HG02642 (cell line): Measurements from ENCODE around the gene POLR2F.

ENCODE experiments used
- ATAC-seq: cut with Tn5 transposase; IDR thresholded peaks from one replicate; pipeline ENCODE4 v1.9.1; 2021; ENCODE audit warnings: mild to moderate bottlenecking; ENCODE audit not compliant: unreplicated experiment, poor library complexity

Gene POLR2F

DNA sequence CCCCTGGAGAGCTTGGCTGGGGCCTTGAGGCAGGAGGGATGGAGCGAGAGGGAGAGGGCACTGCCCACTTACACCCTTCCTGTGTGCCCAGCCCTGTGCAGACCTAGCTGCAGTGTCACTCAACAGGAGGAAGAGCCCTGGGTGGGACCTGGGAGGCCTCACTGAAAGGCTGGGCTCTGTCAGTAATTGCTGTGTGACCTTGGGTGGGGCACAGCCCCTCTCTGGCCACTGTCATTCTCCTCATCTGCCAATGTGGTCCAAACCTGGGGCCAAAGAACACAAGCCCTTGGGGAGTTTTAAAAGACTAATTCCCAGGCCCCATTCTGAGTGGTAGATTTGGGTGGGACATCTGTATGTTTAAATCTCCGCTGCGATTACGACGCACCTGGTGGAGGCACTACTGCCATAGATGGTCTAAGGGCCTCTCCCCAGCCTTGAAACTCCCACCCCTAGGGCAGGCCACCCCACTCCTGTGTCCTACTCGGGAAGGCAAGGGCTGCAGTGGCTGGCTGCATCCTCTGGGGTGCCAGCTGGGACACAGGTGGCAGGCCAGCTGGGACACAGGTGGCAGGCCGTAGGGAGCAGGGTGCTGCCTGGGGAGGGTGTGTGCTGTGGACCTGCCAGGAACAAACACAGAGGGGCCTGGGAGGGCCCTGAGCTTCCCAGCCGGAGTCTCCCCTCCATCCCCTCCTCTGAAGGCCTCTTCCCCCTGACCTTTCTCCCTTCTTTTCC is 43.2 kb downstream of the POLR2F start:
- no peak for ATAC-seq

DNA sequence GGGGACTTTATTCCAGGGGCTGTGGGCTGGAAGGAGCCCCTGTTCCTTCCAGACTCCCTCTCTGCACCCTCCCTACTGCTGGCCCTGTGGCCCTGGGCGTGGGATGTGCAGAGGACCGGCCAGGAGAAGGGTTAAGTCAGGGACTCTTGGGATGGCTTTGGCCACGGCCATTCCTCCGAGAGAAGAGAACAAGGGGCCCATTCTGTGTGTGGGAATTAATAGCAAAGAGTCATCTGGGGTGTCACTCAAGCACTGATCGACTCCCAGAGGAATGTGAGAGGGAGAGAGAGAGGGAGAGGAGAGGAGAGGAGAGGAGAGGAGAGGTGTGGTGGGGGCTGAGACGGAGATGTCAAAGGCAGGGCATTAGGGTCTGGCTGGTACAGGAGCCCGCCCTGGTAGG is 45.0 kb downstream of the POLR2F start:
- no peak for ATAC-seq

- ATAC-seq: no peak
Measured at GRCh38 chr22:37999236-37999635, 45.7 kb downstream of the POLR2F start.

DNA sequence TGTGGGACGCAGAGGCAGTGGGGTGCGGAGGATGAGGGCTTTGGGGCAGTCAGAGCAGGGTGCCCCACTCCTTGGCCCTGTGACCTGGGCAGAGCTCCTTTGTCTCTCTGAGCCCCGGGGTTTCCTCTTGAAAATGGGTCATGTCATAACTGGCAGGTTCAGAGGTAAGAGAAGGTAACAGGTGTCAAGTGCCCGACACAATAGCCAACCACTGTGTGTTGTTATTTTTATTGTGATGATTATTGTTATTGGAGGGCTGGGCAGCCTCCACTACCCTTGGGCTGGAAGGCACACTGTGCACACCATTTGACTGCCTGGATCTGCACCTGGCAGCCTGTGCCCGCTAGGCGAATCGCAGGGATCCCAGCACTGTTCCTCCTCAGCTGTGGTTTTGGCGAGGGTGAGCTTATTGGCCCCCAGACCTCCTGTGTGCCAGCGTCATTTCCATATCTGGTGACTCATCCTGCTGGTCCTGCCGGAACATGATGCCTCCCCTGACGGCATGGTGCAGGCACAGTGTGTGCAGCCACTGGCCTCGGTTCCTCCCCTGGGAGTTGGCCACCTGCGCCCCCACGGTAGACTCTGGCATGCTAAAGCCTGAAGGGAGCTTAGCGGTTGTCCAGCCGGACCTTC is 46.3 kb downstream of the POLR2F start:
- ATAC-seq: no peak

- ATAC-seq: no peak
Measured at GRCh38 chr22:38005943-38006342, 52.4 kb downstream of the POLR2F start.

- ATAC-seq: no peak
Measured at GRCh38 chr22:38006906-38007305, 53.4 kb downstream of the POLR2F start.

DNA sequence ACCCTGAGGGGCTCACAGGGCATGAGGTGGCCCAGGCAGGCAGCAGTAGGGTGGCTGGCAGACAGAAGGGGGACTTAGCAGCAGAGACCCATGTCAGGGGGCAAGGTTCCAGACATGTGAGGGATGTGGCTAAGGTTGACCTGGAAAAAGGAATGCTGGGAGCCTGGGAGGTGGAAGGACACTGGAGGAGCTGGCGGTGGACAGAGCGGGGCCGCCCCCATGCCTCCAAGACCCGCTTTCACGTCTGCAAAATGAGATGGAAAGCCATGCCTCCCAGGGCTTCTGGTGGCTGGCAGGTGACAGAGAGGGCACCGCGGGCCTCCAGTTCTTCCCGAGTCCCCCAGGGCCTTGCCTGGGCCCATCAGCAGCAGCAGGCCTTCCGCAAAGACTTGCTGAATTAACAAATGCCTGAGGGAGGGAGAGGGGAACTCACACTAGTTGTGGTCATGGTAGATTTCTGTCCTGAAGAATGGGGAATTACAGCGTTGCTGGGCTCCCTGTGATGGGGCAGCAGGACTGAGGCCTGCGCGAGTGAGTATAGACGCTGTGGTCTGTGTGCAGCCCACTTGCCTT is 53.9 kb downstream of the POLR2F start:
- ATAC-seq: no peak

DNA sequence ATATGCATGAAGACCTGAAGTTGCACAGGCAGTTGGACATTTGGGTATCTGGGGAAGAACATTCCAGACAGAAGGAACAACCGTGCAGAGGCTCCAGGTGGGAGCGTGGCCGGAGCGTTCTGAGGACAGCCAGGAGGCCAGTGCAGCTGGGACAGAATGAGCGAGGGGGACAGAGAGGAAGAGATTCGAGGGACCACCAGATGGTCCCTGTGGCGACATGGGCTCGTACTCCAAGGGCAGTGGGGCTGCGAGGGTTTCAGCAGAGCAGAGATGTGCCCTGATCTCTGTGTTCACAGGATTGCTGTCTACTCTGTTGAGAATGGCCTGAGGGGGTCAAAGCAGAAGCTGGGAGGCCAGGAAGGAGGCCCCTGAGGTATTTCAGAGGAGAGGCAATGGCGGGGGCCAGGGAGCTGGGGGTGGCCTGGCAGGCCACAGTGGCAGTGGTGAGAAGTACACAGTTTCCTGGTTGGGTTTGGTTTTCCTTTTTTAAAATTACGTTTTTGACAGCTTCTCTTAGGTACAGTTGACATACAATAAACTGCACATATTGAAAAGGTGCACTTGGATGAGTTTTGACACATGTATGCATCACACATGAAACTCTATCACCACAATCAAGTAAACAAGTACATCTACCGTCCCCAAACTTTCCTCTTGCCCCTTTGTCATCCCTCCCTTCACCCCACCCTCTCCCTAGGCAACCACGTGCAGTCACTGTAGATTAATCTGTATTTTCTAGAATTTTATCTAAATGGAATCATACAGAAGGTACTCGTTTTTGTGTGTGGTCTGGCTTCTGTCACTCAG is 55.7 kb downstream of the POLR2F start:
- ATAC-seq: no peak

DNA sequence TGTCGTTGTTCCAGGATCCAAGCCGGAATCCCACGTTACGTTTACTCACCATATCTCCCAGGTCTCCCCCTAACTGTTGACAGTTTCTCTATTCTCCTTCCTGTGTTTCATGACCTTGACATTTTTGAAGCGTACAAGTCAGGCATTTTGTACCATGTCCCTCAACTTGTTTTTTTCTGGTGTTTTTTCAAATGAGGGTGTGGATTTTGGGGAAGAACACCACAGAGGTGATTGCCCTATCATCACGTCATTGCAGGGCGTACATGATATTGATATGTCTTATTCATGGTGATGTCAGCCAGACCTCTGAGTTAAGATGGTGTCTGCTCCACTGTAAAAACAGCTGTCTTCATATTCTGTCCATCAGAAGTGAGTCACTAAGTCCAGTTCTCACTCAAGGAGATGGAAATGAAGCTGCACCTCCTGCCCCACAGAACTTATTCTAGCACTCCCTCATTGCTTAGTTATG is 59.1 kb downstream of the POLR2F start:
- ATAC-seq: no peak

DNA sequence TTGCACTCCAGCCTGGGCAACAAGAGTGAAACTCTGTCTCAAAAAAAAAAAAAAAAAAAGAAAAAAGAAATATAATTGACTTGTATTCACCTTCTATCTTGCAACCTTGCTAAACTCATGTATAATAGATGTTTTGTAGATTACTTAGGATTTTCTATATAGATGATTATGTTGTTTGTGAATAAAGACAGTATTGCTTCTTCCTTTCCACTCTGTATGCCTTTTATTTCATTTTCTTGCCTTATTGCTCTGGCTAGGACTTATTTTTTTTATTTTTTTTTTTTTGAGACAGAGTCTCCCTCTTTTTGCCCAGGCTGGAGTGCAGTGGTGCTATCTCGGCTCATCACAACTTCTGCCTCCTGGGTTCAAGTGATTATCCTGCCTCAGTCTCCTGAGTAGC is 60.6 kb downstream of the POLR2F start:
- no peak for ATAC-seq

- ATAC-seq: no peak
Measured at GRCh38 chr22:38016182-38017151, 63.0 kb downstream of the POLR2F start.

GRCh38 chr22:38017272-38017920 is 63.9 kb downstream of the POLR2F start:
- no peak for ATAC-seq

GRCh38 chr22:38017939-38018885 is 64.7 kb downstream of the POLR2F start:
- ATAC-seq: no peak
